NCI-H510A treated with DMSO at 0.1 percent for 48 hours (cell line): ENCODE results near the gene FSCN2.

Experiments used
- DNase-seq: peaks from one replicate; lab custom pipeline; 2025; lab: John Stamatoyannopoulos, UW

Gene FSCN2

GRCh38 chr17:81558115-81558468 is 29.9 kb downstream of the FSCN2 start:
- no peak for DNase-seq

GRCh38 chr17:81558941-81559806 is 31.0 kb downstream of the FSCN2 start:
- no peak for DNase-seq

GRCh38 chr17:81561494-81561885 is 33.3 kb downstream of the FSCN2 start:
- no peak for DNase-seq

- DNase-seq: no peak
These were observed 35.8 kb downstream of the FSCN2 start for GRCh38 chr17:81563861-81564586.

- no peak for DNase-seq
These were observed 36.6 kb downstream of the FSCN2 start for GRCh38 chr17:81564778-81565177.

- DNase-seq: no peak
These were observed 37.1 kb downstream of the FSCN2 start for GRCh38 chr17:81565231-81565630.

- peak; percentile 88 for DNase-seq
These were observed 38.4 kb downstream of the FSCN2 start for GRCh38 chr17:81566461-81567126.

- DNase-seq: no peak
These were observed 39.0 kb downstream of the FSCN2 start for GRCh38 chr17:81567191-81567590.

- no peak for DNase-seq
These were observed 40.2 kb downstream of the FSCN2 start for GRCh38 chr17:81568416-81568815.

- no peak for DNase-seq
These were observed 41.9 kb downstream of the FSCN2 start for GRCh38 chr17:81569986-81570514.

- no peak for DNase-seq
These were observed 42.8 kb downstream of the FSCN2 start for GRCh38 chr17:81570964-81571363.

GRCh38 chr17:81572563-81573168 is 44.5 kb downstream of the FSCN2 start:
- DNase-seq: no peak

GRCh38 chr17:81573794-81574642 is 45.8 kb downstream of the FSCN2 start:
- no peak for DNase-seq

GRCh38 chr17:81574643-81574956 is 46.4 kb downstream of the FSCN2 start:
- DNase-seq: no peak

- no peak for DNase-seq
These were observed 47.7 kb downstream of the FSCN2 start for GRCh38 chr17:81575836-81576235.

- no peak for DNase-seq
These were observed 48.6 kb downstream of the FSCN2 start for GRCh38 chr17:81576621-81577277.

GRCh38 chr17:81577278-81578000 is 49.3 kb downstream of the FSCN2 start:
- DNase-seq: no peak

GRCh38 chr17:81578038-81578441 is 49.9 kb downstream of the FSCN2 start:
- no peak for DNase-seq

GRCh38 chr17:81578561-81579225 is 50.5 kb downstream of the FSCN2 start:
- DNase-seq: no peak

GRCh38 chr17:81579298-81579697 is 51.1 kb downstream of the FSCN2 start:
- DNase-seq: no peak
